ENCODE measurements around the gene ZFPL1.

- TF ChIP-seq, protein P1, sequence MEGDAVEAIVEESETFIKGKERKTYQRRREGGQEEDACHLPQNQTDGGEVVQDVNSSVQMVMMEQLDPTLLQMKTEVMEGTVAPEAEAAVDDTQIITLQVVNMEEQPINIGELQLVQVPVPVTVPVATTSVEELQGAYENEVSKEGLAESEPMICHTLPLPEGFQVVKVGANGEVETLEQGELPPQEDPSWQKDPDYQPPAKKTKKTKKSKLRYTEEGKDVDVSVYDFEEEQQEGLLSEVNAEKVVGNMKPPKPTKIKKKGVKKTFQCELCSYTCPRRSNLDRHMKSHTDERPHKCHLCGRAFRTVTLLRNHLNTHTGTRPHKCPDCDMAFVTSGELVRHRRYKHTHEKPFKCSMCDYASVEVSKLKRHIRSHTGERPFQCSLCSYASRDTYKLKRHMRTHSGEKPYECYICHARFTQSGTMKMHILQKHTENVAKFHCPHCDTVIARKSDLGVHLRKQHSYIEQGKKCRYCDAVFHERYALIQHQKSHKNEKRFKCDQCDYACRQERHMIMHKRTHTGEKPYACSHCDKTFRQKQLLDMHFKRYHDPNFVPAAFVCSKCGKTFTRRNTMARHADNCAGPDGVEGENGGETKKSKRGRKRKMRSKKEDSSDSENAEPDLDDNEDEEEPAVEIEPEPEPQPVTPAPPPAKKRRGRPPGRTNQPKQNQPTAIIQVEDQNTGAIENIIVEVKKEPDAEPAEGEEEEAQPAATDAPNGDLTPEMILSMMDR (IDR thresholded peaks at IDR 0.05) = no peak
- TF ChIP-seq POLR2A (IDR thresholded peaks at IDR 0.05; ENCODE audit: low read depth) = no peak
- TF ChIP-seq EP300 (IDR thresholded peaks at IDR 0.05) = no peak
These were observed 42.7 kb downstream of the ZFPL1 start for GRCh38 chr11:65126624-65127274.

Data from esophagus muscularis mucosa (tissue), 4 donors.